Upper lobe of right lung (tissue), 1 donor: Measurements from ENCODE around the gene SNX24. TPM values are rescaled to one million over a fixed set of nuclear protein-coding genes. Genes with fewer than 3 reads are reported as not detected.
A peak's percentile ranks its signal among the peaks of the same experiment; 100 is the strongest.

Experiments
- ATAC-seq: fragments of 200-7000 bp; cut with Tn5 transposase; one replicate; pipeline ENCODE4 v1.9.1; 2020; ENCODE audit warnings: mild to moderate bottlenecking, moderate library complexity
- DNase-seq: peaks from one replicate; pipeline ENCODE4 v3.0.0-alpha.2; 2020
- H3K27ac ChIP-seq: fragments of 200-600 bp; one replicate; pipeline ENCODE4 v1.8.0; 2022
- H3K27me3 ChIP-seq: fragments of 200-600 bp; one replicate; pipeline ENCODE4 v1.8.0; 2022; ENCODE audit warnings: mild to moderate bottlenecking
- H3K36me3 ChIP-seq: fragments of 200-600 bp; one replicate; pipeline ENCODE4 v1.8.0; 2022
- H3K4me1 ChIP-seq: fragments of 200-600 bp; one replicate; pipeline ENCODE4 v1.8.0; 2022
- H3K4me3 ChIP-seq: fragments of 200-600 bp; one replicate; pipeline ENCODE4 v1.8.0; 2022; ENCODE audit warnings: mild to moderate bottlenecking
- H3K9me3 ChIP-seq: fragments of 200-600 bp; one replicate; pipeline ENCODE4 v1.8.0; 2022
- intact Hi-C: fragments of 100-400 bp; cut with DNase I; formaldehyde crosslinking; loops from one replicate; pipeline ENCODE4 v1.11.0; 2022
- total RNA-seq: library from RNA; stranded (reverse); fragmentation: NEBNext Ultra II Directional; extraction: Animal tissue kit (Norgen Biotek cat#: 25700); gene quantifications from one replicate; pipeline ENCODE4 v1.2.1, GENCODE V29; 2021
- TF ChIP-seq, protein P1 (sequence below): fragments of 200-600 bp; IDR thresholded peaks from one replicate; pipeline ENCODE4 v1.8.0; 2022; ENCODE audit warnings: antibody characterized with exemption
- donor health status: DM: no; HTN: yes; CAD: no; lungs with severe emphysema.

Gene SNX24
- total RNA-seq, 1 donor from 2014 or later: 30.2 TPM

- H3K36me3 ChIP-seq: no peaks in the 10 kb centered on the region
- H3K9me3 ChIP-seq: no peaks in the 10 kb centered on the region
- intact Hi-C loops: no loop called here
- ATAC-seq: no peak
- H3K27ac ChIP-seq: no peak overlapping the region
- TF ChIP-seq, protein P1, sequence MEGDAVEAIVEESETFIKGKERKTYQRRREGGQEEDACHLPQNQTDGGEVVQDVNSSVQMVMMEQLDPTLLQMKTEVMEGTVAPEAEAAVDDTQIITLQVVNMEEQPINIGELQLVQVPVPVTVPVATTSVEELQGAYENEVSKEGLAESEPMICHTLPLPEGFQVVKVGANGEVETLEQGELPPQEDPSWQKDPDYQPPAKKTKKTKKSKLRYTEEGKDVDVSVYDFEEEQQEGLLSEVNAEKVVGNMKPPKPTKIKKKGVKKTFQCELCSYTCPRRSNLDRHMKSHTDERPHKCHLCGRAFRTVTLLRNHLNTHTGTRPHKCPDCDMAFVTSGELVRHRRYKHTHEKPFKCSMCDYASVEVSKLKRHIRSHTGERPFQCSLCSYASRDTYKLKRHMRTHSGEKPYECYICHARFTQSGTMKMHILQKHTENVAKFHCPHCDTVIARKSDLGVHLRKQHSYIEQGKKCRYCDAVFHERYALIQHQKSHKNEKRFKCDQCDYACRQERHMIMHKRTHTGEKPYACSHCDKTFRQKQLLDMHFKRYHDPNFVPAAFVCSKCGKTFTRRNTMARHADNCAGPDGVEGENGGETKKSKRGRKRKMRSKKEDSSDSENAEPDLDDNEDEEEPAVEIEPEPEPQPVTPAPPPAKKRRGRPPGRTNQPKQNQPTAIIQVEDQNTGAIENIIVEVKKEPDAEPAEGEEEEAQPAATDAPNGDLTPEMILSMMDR: no peak
- H3K4me1 ChIP-seq: no peaks in the 10 kb centered on the region
- no peaks in the 10 kb centered on the region for H3K27me3 ChIP-seq
- no peak overlapping the region for H3K4me3 ChIP-seq
- no peak for DNase-seq
These were observed 169.3 kb downstream of the SNX24 start for GRCh38 chr5:123014689-123015088.

DNA sequence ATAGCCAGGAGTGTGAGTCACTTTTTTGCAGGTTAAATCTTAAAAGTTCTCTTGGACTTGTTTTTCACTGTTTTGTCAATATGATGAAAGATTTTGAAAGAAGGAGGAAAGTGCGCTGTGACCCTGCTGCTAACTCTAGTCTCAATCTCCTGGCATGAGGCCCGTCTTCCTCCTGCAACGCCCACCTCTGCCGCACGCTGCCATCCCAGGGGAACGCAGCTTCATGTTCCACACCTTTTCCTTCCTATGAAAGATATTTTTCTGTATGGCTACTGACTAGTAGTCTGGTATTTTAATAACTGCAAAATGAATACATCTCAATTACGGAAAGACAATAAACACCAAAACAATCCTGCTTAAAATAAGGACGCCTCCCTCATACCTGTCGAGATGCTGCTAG, 182.8 kb downstream of the SNX24 start:
- ATAC-seq (no peak), DNase-seq (no peak)
- H3K9me3 ChIP-seq: no peaks in the 10 kb centered on the region
- TF ChIP-seq, protein P1: no peak
- no peaks in the 10 kb centered on the region for H3K4me1 ChIP-seq
- intact Hi-C loops: no loop called here
- H3K36me3 ChIP-seq: peaks cover 49% of the 10 kb centered on the region
- no peak overlapping the region for H3K4me3 ChIP-seq
- no peak overlapping the region for H3K27ac ChIP-seq
- H3K27me3 ChIP-seq: no peaks in the 10 kb centered on the region

- H3K4me3 ChIP-seq: no peak overlapping the region
- no peaks in the 10 kb centered on the region for H3K27me3 ChIP-seq
- TF ChIP-seq, protein P1: no peak
- no peak for DNase-seq
- ATAC-seq: no peak
- H3K4me1 ChIP-seq: peaks cover 5% of the 10 kb centered on the region
- peaks cover 14% of the 10 kb centered on the region for H3K36me3 ChIP-seq
- no peaks in the 10 kb centered on the region for H3K9me3 ChIP-seq
- no peak overlapping the region for H3K27ac ChIP-seq
- intact Hi-C loops: no loop called here
These were observed 187.8 kb downstream of the SNX24 start for GRCh38 chr5:123033157-123033671.

DNA sequence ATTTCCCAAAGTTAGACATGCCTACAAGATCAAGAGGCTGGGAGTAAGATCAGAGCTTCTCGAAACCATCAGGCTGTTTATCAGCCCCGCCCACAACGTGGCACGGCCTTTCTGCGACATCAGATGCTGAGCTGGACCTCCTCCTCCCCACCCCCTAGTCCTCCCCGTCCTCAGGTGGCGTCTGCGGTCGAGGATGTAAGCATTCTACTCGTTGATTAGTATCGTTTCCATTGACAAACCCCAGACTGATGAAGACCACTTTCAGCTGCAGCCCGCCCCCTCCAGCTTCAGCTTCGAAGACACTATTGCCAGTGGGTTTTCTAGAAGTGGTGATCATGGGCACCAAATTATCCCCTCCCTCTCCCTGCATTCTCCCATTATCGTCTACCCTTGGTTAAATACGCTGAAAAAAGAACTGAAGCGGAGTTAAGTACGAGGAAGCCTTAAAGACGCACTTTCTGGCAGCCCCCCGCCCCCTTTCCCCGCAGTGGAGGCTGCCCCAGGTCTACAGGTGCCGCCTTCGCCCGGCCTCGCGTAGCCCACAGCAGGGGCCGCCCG, 190.0 kb downstream of the SNX24 start:
- H3K4me3 ChIP-seq: peak overlapping the region; percentile 86
- peaks cover 5% of the 10 kb centered on the region for H3K4me1 ChIP-seq
- peak; percentile 49 for ATAC-seq
- no peaks in the 10 kb centered on the region for H3K27me3 ChIP-seq
- no peaks in the 10 kb centered on the region for H3K36me3 ChIP-seq
- DNase-seq: peak; percentile 81
- no peaks in the 10 kb centered on the region for H3K9me3 ChIP-seq
- TF ChIP-seq, protein P1: no peak
- H3K27ac ChIP-seq: peak overlapping the region; percentile 87
- intact Hi-C loops: no loop called here

DNA sequence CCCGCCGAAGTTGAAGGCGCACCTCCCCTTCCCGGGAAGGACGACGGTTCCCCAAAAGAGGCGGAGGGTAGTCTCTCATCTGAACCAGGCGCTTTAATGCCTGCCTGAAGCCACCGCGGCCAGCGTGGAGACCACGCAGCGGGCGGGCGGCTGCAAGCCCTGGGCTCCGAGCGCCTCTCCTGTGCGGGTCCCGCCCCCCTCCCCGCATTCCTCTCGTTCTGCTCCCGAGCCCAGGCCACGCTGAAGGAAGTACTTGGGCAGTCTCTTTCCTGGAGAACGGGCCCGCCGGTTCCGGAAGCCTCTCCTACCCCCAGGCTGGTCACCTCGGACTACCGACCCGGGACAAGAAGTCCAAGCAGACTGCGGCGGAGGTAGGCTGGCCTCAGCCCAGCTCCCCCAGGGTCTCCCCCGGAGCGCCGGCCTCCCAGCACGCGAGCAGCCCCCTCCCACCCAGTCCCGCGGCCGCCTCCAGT, 190.5 kb downstream of the SNX24 start:
- H3K4me3 ChIP-seq: peak overlapping the region; percentile 86
- no peaks in the 10 kb centered on the region for H3K9me3 ChIP-seq
- intact Hi-C loops: no loop called here
- DNase-seq: peak; percentile 87
- no peaks in the 10 kb centered on the region for H3K27me3 ChIP-seq
- peak; percentile 77 for ATAC-seq
- peaks cover 5% of the 10 kb centered on the region for H3K4me1 ChIP-seq
- no peaks in the 10 kb centered on the region for H3K36me3 ChIP-seq
- peak overlapping the region; percentile 87 for H3K27ac ChIP-seq
- TF ChIP-seq, protein P1: no peak
